WERI-Rb-1 (cell line): ENCODE data around the gene STXBP5.

Experiments used
- DNase-seq: peaks from one replicate; pipeline ENCODE4 v3.0.0-alpha.2; 2020
- H3K27ac ChIP-seq: fragments of 250-450 bp; sonication (Bioruptor Pico); 2 replicates; pipeline ENCODE4 v1.5.1; 2020; ENCODE audit warnings: mild to moderate bottlenecking, moderate library complexity
- H3K27me3 ChIP-seq: fragments of 250-450 bp; sonication (Bioruptor Pico); 2 replicates; pipeline ENCODE4 v1.5.1; 2021; ENCODE audit warnings: mild to moderate bottlenecking, low read depth, moderate library complexity; ENCODE audit not compliant: insufficient read depth, severe bottlenecking
- H3K36me3 ChIP-seq: fragments of 250-450 bp; sonication (Bioruptor Pico); 2 replicates; pipeline ENCODE4 v1.5.1; 2020; ENCODE audit warnings: mild to moderate bottlenecking, moderate library complexity
- H3K4me3 ChIP-seq: 2 replicates; pipeline ENCODE4 v1.5.1; 2011; ENCODE audit warnings: low read depth, mild to moderate bottlenecking, control low read depth, low read length
- H3K9me3 ChIP-seq: fragments of 250-450 bp; sonication (Bioruptor Pico); 2 replicates; pipeline ENCODE4 v1.5.1; 2021; ENCODE audit warnings: mild to moderate bottlenecking, moderate library complexity; ENCODE audit not compliant: severe bottlenecking
- TF ChIP-seq, protein P1 (sequence below): IDR thresholded peaks from 2 replicates; pipeline ENCODE4 v1.5.1; 2011; ENCODE audit warnings: low read depth, mild to moderate bottlenecking, control low read depth, inconsistent platforms, low read length

Gene STXBP5

DNA sequence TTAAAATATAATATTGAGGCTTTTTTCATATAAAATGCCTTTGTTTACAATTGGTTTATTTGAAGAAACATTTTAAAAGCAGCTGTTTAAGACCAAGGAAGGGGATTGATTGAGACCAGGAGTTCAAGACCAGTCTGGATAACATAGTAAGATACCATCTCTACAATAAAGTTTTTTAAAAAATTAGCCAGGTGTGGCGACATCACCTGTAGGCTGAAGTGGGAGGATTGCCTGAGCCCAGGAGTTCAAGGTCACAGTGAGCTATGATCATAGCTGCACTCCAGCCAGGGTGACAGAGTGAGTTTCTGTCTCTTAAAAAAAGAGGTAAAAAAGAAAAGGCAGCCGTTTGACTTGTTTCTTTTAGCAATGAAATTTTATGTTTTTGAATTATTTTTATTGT, 117.0 kb downstream of the STXBP5 start:
- TF ChIP-seq, protein P1, sequence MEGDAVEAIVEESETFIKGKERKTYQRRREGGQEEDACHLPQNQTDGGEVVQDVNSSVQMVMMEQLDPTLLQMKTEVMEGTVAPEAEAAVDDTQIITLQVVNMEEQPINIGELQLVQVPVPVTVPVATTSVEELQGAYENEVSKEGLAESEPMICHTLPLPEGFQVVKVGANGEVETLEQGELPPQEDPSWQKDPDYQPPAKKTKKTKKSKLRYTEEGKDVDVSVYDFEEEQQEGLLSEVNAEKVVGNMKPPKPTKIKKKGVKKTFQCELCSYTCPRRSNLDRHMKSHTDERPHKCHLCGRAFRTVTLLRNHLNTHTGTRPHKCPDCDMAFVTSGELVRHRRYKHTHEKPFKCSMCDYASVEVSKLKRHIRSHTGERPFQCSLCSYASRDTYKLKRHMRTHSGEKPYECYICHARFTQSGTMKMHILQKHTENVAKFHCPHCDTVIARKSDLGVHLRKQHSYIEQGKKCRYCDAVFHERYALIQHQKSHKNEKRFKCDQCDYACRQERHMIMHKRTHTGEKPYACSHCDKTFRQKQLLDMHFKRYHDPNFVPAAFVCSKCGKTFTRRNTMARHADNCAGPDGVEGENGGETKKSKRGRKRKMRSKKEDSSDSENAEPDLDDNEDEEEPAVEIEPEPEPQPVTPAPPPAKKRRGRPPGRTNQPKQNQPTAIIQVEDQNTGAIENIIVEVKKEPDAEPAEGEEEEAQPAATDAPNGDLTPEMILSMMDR = no peak
- no peaks in the 10 kb centered on the region for H3K9me3 ChIP-seq
- no peaks in the 10 kb centered on the region for H3K27me3 ChIP-seq
- DNase-seq = no peak
- no peak overlapping the region for H3K27ac ChIP-seq
- no peak overlapping the region for H3K4me3 ChIP-seq
- peaks cover 8% of the 10 kb centered on the region for H3K36me3 ChIP-seq

DNA sequence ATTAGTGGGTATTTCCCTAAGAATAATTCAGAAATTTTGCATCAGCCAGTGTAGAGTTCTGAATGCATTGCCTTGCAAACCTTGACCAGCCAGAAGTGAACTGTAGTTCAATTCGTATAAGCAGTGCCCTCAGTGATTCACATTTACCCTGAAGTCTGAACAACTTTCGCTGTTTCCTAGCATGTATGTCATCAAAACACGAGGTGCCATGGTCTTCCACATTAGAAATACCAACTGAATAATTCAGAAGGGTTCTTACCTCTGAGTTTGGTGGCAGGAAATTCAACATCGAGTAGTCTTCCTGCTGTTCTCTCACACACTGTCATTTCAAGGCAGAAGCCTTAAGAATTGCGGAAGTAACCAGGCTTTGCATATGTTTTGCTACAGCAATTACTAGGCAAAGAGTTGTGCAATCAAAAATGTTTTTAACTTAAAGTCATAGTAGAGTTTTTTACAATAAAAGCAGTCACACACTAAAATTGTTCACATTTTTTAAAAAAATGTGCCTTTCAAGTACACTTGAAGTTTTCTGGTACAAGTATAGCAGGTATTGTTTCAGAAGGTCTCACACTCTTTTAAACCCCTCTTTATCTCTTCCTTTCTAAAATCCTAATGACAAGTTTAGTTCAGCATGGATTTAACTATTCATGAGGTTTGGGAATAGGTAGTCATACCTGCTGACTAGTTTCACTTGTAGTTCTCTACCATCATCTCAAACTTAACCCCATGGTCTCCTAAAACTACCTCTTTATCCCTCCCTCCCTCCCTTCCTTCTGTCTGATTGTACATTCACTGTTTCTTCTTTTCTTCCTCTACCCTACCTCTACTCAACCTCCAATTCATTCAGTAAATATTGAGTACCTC, 118.3 kb downstream of the STXBP5 start:
- Histone ChIP-seq H3K36me3 (peaks cover 4% of the 10 kb centered on the region), H3K27me3 (no peaks in the 10 kb centered on the region), H3K27ac (no peak overlapping the region), H3K4me3 (no peak overlapping the region), H3K9me3 (no peaks in the 10 kb centered on the region)
- TF ChIP-seq, protein P1 = no peak
- DNase-seq = no peak

DNA sequence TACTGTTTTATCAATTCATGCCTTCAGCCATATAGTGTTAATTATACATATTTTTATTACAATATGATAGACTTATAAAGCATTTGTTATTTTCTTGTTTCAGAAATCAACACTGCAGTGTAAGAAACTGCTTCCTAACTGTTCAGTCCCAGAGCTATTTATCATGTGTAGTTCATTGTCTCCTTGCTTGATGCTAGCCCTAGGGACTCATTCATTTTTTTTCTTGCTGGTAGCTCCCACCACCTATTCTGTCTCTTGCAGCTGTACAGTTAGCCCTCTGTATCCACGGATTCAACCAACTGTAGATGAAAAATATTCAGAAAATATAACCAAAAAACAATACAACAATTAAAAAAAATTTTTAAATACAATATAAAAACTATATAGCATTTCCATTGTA, 121.3 kb downstream of the STXBP5 start:
- H3K36me3 ChIP-seq = no peaks in the 10 kb centered on the region; the same call in none of the 2 replicates

DNA sequence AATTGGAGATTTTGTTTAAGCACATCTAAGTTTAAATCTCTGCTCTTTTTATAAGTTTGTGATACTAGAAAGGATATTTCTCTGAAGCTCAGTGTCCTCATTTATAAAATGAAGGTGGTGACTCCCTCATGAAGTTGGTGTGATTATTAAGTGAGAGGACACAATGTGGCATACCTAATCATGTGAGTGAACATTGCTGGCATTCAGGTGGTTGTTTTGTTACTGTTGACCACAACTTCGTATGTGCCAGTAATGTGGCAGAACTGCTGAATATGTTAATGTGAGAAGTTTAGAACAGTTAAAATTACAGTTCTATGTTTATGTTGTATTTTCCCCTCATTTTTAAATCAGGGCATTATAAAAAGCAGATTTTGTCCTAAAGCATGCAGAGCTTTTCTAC, 127.2 kb downstream of the STXBP5 start:
- TF ChIP-seq, protein P1 = no peak
- H3K36me3 ChIP-seq = peaks cover 5% of the 10 kb centered on the region
- no peaks in the 10 kb centered on the region for H3K9me3 ChIP-seq

More for the DNA sequence above, 121.3 kb downstream of the STXBP5 start:
- Histone ChIP-seq H3K4me3 (no peak overlapping the region), H3K9me3 (no peaks in the 10 kb centered on the region), H3K27me3 (no peaks in the 10 kb centered on the region), H3K27ac (no peak overlapping the region)
- TF ChIP-seq, protein P1 = no peak
- DNase-seq = no peak

DNA sequence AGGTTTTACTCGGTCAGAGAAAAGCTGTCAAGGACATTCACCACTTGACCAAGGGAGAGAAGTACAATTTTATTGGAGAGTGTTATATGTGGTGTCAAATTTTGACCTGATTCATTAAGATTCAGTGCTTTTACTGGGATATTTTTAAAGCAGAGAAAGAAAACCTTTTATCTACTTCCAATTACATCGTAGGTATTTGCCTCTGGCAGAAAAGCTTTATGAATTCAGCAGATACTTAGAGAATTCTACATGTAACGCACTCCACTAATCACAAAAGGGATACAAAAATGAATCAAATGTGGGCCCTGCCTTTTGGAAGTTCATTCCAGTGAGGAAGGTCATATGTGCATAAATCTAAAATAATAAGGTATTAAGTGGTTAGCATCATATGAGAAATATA, 133.7 kb downstream of the STXBP5 start:
- no peak for DNase-seq
- Histone ChIP-seq H3K9me3 (no peaks in the 10 kb centered on the region), H3K27me3 (no peaks in the 10 kb centered on the region), H3K27ac (no peak overlapping the region), H3K36me3 (no peaks in the 10 kb centered on the region), H3K4me3 (no peak overlapping the region)
- TF ChIP-seq, protein P1 = no peak

More for the DNA sequence above, 127.2 kb downstream of the STXBP5 start:
- DNase-seq = no peak
- Histone ChIP-seq H3K27me3 (no peaks in the 10 kb centered on the region), H3K27ac (no peak overlapping the region), H3K4me3 (no peak overlapping the region)
